Endothelial cell of umbilical vein (primary cell): Measurements from ENCODE around the gene OR14A16. TPM values are rescaled to one million over a fixed set of nuclear protein-coding genes. Genes with fewer than 3 reads are reported as not detected.

Source experiments
- BruUV-seq: library from RNA; stranded (reverse); fragments of 400-500 nt; replicated peaks from 2 replicates; lab custom pipeline; 2021; lab: Mats Ljungman, UMichigan
- CTCF ChIA-PET: fragments of 300-600, 350-600 bp; sonication (Branson Sonifier 250); formaldehyde crosslinking; loops from one replicate; lab custom pipeline; 2021; ENCODE audit warnings: antibody characterized with exemption, inconsistent platforms; lab: Charles Lee
- POLR2A ChIA-PET: fragments of 300-600, 350-600 bp; sonication (Branson Sonifier 250); formaldehyde crosslinking; loops from one replicate; lab custom pipeline; 2021; ENCODE audit warnings: antibody characterized with exemption, inconsistent platforms; lab: Charles Lee
- DNase-seq: peaks from one replicate; pipeline ENCODE4 v3.0.0-alpha.2; 2011; ENCODE audit warnings: low read depth, low spot score
- FAIRE-seq: peaks from 2 replicates; lab custom pipeline; 2011; peaks lifted over from hg19 to GRCh38; lab: Jason Lieb, UNC
- H2AFZ ChIP-seq: 2 replicates; pipeline ENCODE4 v1.6.0; 2012; ENCODE audit warnings: low read depth, low read length, control low read depth, inconsistent platforms
- H3K27ac ChIP-seq: 2 replicates; pipeline ENCODE4 v1.5.1; 2011; ENCODE audit warnings: low read depth, mild to moderate bottlenecking, control low read depth, low read length, moderate library complexity; ENCODE audit not compliant: insufficient read depth
- H3K27me3 ChIP-seq, 2 experiments: 2 replicates each; pipeline versions ENCODE4 v1.6.0 to v1.6.1; 2011; ENCODE audit warnings: low read length in 2 of 2, mixed read lengths in 1 of 2; ENCODE audit not compliant: control insufficient read depth in 2 of 2, insufficient read depth in 2 of 2
- H3K36me3 ChIP-seq, 2 experiments: 2 replicates in 1 of 2; 3 replicates in 1 of 2; pipeline ENCODE4 v1.5.1; 2011; ENCODE audit warnings: low read length in 2 of 2, mild to moderate bottlenecking in 1 of 2, moderate library complexity in 1 of 2; ENCODE audit not compliant: control insufficient read depth in 2 of 2, insufficient read depth in 2 of 2; ENCODE audit errors: extremely low read depth in 1 of 2
- H3K4me1 ChIP-seq: 3 replicates; pipeline ENCODE4 v1.5.1; 2011; ENCODE audit warnings: mild to moderate bottlenecking, low read length; ENCODE audit not compliant: control insufficient read depth, insufficient read depth; ENCODE audit errors: extremely low read depth
- H3K4me2 ChIP-seq: 2 replicates; pipeline ENCODE4 v1.6.1; 2011; ENCODE audit warnings: low read length, control low read depth, mixed read lengths; ENCODE audit not compliant: insufficient read depth
- H3K4me3 ChIP-seq, 3 experiments: fragments of 200-600 bp in 1 of 3; sonication (generic), shearing (Covaris generic) in 1 of 3; replicated peaks in 1 of 3; 2 replicates each; pipeline ENCODE4 v1.5.1; 2011 to 2016; ENCODE audit warnings: control low read depth in 3 of 3, low read length in 3 of 3, mild to moderate bottlenecking in 2 of 3, inconsistent platforms in 1 of 3, low read depth in 1 of 3, moderate library complexity in 1 of 3; ENCODE audit not compliant: insufficient read depth in 1 of 3
- H3K79me2 ChIP-seq: 2 replicates; pipeline ENCODE4 v1.6.0; 2012; ENCODE audit warnings: low read length, inconsistent platforms; ENCODE audit not compliant: control insufficient read depth, insufficient read depth
- H3K9ac ChIP-seq: replicated peaks from 2 replicates; pipeline ENCODE3; 2011; ENCODE audit warnings: low read length, control low read depth; ENCODE audit not compliant: insufficient read depth; ENCODE audit errors: extremely low read depth
- H3K9me1 ChIP-seq: replicated peaks from 3 replicates; pipeline ENCODE4 v1.6.0; 2011; ENCODE audit warnings: mild to moderate bottlenecking, low read length; ENCODE audit not compliant: control insufficient read depth, insufficient read depth; ENCODE audit errors: extremely low read depth
- H3K9me3 ChIP-seq: replicated peaks from 2 replicates; pipeline ENCODE4 v1.5.1; 2012; ENCODE audit warnings: low read length, inconsistent platforms; ENCODE audit not compliant: control insufficient read depth, insufficient read depth
- H4K20me1 ChIP-seq: replicated peaks from 2 replicates; pipeline ENCODE3; 2011; ENCODE audit warnings: mild to moderate bottlenecking, low read length; ENCODE audit not compliant: control insufficient read depth, insufficient read depth; ENCODE audit errors: extremely low read depth
- CTCF ChIP-seq, 2 donors: IDR thresholded peaks; 1 replicate in 1 of 2; 2 replicates in 1 of 2; pipeline ENCODE4 v1.5.1; 2011; ENCODE audit warnings: low read length in 2 of 2, mild to moderate bottlenecking in 2 of 2, moderate library complexity in 2 of 2, control low read depth in 1 of 2, inconsistent platforms in 1 of 2, low read depth in 1 of 2; ENCODE audit not compliant: insufficient read depth in 1 of 2; ENCODE audit errors: extremely low read depth in 1 of 2
- EZH2 ChIP-seq: IDR thresholded peaks from 2 replicates; pipeline ENCODE4 v1.6.1; 2012; ENCODE audit warnings: borderline replicate concordance, low read depth, mild to moderate bottlenecking, moderate library complexity, low read length, inconsistent platforms; ENCODE audit not compliant: severe bottlenecking
- FOS ChIP-seq: IDR thresholded peaks from 2 replicates; pipeline ENCODE4 v1.6.1; 2011; ENCODE audit warnings: mild to moderate bottlenecking, low read length, moderate library complexity, borderline replicate concordance; ENCODE audit not compliant: insufficient read depth
- GATA2 ChIP-seq: IDR thresholded peaks from 2 replicates; pipeline ENCODE4 v1.7.0; 2011; ENCODE audit warnings: low read depth, mild to moderate bottlenecking, moderate library complexity, mixed read lengths, low read length; ENCODE audit not compliant: insufficient read length, insufficient read depth
- JUN ChIP-seq: IDR thresholded peaks from 2 replicates; pipeline ENCODE4 v1.6.1; 2011; ENCODE audit warnings: borderline replicate concordance, low read depth; ENCODE audit not compliant: insufficient read length, insufficient read depth
- MAX ChIP-seq: IDR thresholded peaks from 2 replicates; pipeline ENCODE4 v1.6.1; 2011; ENCODE audit not compliant: insufficient read depth, insufficient read length
- MYC ChIP-seq: IDR thresholded peaks from one replicate; pipeline ENCODE4 v1.6.1; 2011; ENCODE audit warnings: mild to moderate bottlenecking, low read depth, low read length
- POLR2A ChIP-seq: IDR thresholded peaks from 2 replicates; pipeline ENCODE4 v1.6.1; 2012; ENCODE audit warnings: low read depth, mild to moderate bottlenecking, control low read depth, low read length
- POLR2AphosphoS5 ChIP-seq: IDR thresholded peaks from 2 replicates; pipeline ENCODE4 v1.6.1; 2012; ENCODE audit warnings: low read depth, mild to moderate bottlenecking, control low read depth, low read length, moderate library complexity; ENCODE audit not compliant: insufficient read depth
- dilution Hi-C: fragments of 300-500 bp; cut with MboI; formaldehyde crosslinking; loops from one replicate; pipeline ENCODE4 v1.15.0; 2019; ENCODE audit warnings: low sequenced_read_pairs; ENCODE audit not compliant: extremely low pct_ligation_motif_present
- intact Hi-C: fragments of 100-400 bp; cut with micrococcal nuclease; formaldehyde crosslinking; loops from one replicate; pipeline ENCODE4 v1.10.0; 2022
- polyA plus RNA-seq, 4 experiments: library from polyadenylated mRNA; depleted of rRNA in 3 of 4; stranded (reverse) in 3 of 4; unstranded in 1 of 4; fragments of >200 nt; gene quantifications; 2 replicates each; pipeline versions ENCODE4 v1.2.1 to v1.2.3, GENCODE V29; 2011 to 2012; ENCODE audit warnings: missing spikeins in 1 of 4
- total RNA-seq: library from RNA; stranded (reverse); gene quantifications from 2 replicates; pipeline ENCODE4 v1.2.3, GENCODE V29; 2021

Gene OR14A16
- total and polyA plus RNA-seq, 2 donors (not counting 3 experiments of a cell fraction or from before 2014, with no cell fraction given): not detected

DNA sequence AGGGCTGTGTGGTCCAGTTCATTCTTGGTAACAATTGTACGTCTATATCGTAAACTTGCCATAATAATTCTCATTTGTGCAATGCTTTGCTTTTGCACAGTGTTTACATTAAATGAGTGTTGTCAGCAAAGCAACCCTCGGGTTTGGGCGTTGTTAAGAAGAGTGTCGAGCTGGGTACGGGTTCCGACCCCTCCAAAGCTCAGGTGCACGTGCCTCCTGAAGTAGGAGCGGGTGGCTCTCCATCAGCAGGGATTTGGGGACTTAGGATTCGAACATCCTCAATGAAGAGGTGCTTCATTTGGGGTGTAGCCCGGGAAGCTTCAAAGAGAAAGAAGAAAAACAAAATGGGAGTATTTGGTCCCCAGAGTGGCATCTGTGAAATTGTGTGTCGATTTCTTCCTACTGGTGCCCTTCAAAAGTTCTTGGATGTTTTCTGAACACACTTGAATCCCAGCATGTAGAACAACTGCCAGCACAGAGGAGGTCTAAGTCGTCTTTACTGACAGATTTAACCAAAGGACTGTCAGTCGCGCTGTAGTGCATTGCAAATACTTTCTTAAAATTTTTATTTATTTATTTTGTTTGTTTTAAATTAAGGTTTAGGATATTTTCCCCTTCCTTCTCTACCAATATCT, 34.2 kb upstream of the OR14A16 start:
- H3K9ac ChIP-seq: no peak overlapping the region
- no peaks in the 10 kb centered on the region for H3K9me1 ChIP-seq
- dilution Hi-C loops (no loop called here), intact Hi-C loops (no loop called here)
- H3K79me2 ChIP-seq: no peaks in the 10 kb centered on the region
- H3K36me3 ChIP-seq: no peaks in the 10 kb centered on the region
- DNase-seq: no peak
- ChIA-PET POLR2A (no interaction called here), CTCF (no interaction called here)
- no peak overlapping the region for H3K4me2 ChIP-seq
- peaks cover 2% of the 10 kb centered on the region for H3K9me3 ChIP-seq
- no peak for FAIRE-seq
- H3K27me3 ChIP-seq: no peaks in the 10 kb centered on the region
- H2AFZ ChIP-seq: no peak overlapping the region
- no peak overlapping the region for H3K4me3 ChIP-seq
- no TSS peak for BruUV-seq
- H4K20me1 ChIP-seq: no peaks in the 10 kb centered on the region
- no peaks in the 10 kb centered on the region for H3K4me1 ChIP-seq
- TF ChIP-seq POLR2AphosphoS5: no peak
- no peak for TF ChIP-seq MYC
- TF ChIP-seq JUN: no peak
- no peak for TF ChIP-seq FOS
- TF ChIP-seq GATA2: no peak
- H3K27ac ChIP-seq: no peak overlapping the region

DNA sequence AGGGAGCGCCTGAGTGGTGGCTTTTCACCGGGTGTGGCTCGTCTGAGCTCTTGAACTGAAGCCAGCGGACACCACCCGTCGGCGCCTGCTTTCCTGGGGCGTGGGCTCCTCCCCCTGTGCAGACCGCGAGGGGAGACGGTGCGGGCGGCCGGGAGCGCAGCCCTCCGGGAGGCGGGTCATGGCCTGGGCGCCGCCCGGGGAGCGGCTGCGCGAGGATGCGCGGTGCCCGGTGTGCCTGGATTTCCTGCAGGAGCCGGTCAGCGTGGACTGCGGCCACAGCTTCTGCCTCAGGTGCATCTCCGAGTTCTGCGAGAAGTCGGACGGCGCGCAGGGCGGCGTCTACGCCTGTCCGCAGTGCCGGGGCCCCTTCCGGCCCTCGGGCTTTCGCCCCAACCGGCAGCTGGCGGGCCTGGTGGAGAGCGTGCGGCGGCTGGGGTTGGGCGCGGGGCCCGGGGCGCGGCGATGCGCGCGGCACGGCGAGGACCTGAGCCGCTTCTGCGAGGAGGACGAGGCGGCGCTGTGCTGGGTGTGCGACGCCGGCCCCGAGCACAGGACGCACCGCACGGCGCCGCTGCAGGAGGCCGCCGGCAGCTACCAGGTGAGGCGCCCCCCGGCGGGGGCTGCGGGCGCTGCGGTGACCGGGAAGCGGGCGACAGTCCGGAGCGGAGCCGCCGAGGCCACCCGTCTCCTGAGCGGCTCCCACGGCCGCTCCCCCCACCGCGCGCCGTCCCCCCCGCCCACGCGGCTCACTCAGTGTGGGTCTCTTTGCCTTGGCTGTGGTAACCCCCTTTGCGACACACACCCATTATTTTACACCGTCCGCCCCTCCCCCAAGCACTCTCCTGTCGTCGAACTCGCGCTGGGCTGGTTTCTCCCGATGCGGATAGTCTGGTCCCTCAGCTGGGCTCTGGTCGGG, 33.4 kb upstream of the OR14A16 start, which contains the start of gene TRIM58:
TRIM58 (plus strand) TSS at position 119 of the 916 bp plus-strand sequence; CDS start at position 179, 60 bp downstream.
- ChIA-PET POLR2A (no interaction called here), CTCF (no interaction called here)
- H3K9ac ChIP-seq: no peak within 1 kb of the TSS
- TF ChIP-seq FOS (no peak), MAX (no peak), EZH2 (no peak), JUN (no peak), GATA2 (no peak), POLR2AphosphoS5 (no peak), CTCF (IDR thresholded peaks at IDR 0.05; ENCODE audit: extremely low read depth in 1 of 2, insufficient read depth in 1 of 2, low read depth in 1 of 2, low read length in 2 of 2) (no peak), MYC (no peak), POLR2A (no peak)
- dilution Hi-C loops: no loop called here
- no TSS peak for BruUV-seq
- no peak within 1 kb of the TSS for H3K27ac ChIP-seq
- H4K20me1 ChIP-seq: no peaks in the 10 kb centered on the region
- H3K4me2 ChIP-seq: no peak within 1 kb of the TSS
- no peaks in the 10 kb centered on the region for H3K79me2 ChIP-seq
- H3K9me1 ChIP-seq: no peaks in the 10 kb centered on the region
- no peaks in the 10 kb centered on the region for H3K36me3 ChIP-seq
- no peak for DNase-seq
- intact Hi-C loops: no loop called here
- no peak within 1 kb of the TSS for H3K4me3 ChIP-seq
- H3K27me3 ChIP-seq: no peaks in the 10 kb centered on the region
- no peak for FAIRE-seq
- H3K4me1 ChIP-seq: no peaks in the 10 kb centered on the region
- H3K9me3 ChIP-seq: peaks cover 2% of the 10 kb centered on the region
- H2AFZ ChIP-seq: no peak within 1 kb of the TSS
